Skeletal muscle tissue (tissue), 4 donors: Measurements from ENCODE around the gene KAT14. TPM values are rescaled to one million over a fixed set of nuclear protein-coding genes. Genes with fewer than 3 reads are reported as not detected.

ENCODE experiments used
- H3K27ac ChIP-seq: one replicate; pipeline ENCODE4 v1.7.0; 2013; ENCODE audit warnings: mild to moderate bottlenecking, low read depth, low read length, inconsistent platforms
- H3K27me3 ChIP-seq, 3 donors: one replicate each; pipeline ENCODE4 v1.7.0; 2013; ENCODE audit warnings: low read length in 3 of 3; ENCODE audit not compliant: control insufficient read depth in 3 of 3, insufficient read depth in 3 of 3
- H3K36me3 ChIP-seq, 3 donors: one replicate each; pipeline ENCODE4 v1.7.0; 2013; ENCODE audit warnings: low read length in 3 of 3; ENCODE audit not compliant: control insufficient read depth in 3 of 3, insufficient read depth in 3 of 3
- H3K4me1 ChIP-seq, 3 donors: one replicate each; pipeline ENCODE4 v1.7.0; 2013; ENCODE audit warnings: low read length in 3 of 3, mild to moderate bottlenecking in 3 of 3; ENCODE audit not compliant: control insufficient read depth in 3 of 3, insufficient read depth in 3 of 3
- H3K4me3 ChIP-seq, 3 donors: one replicate each; pipeline ENCODE4 v1.7.0; 2013; ENCODE audit warnings: low read length in 3 of 3
- H3K9ac ChIP-seq, 3 donors: one replicate each; pipeline ENCODE4 v1.7.0; 2013; ENCODE audit warnings: low read length in 3 of 3, mild to moderate bottlenecking in 3 of 3, moderate library complexity in 2 of 3, low read depth in 1 of 3
- H3K9me3 ChIP-seq, 3 donors: one replicate each; pipeline ENCODE4 v1.7.0; 2013; ENCODE audit warnings: low read length in 3 of 3; ENCODE audit not compliant: control insufficient read depth in 3 of 3
- total RNA-seq: library from RNA; depleted of rRNA; stranded (reverse); fragments of >200 nt; gene quantifications from one replicate; pipeline ENCODE4 v1.2.3, GENCODE V29; 2014
- donor health status: Osteomylitis.

KAT14 gene
- total RNA-seq, 1 donor from 2014 or later = 19.8 TPM

- Histone ChIP-seq H3K9ac (no peak overlapping the region), H3K4me1 (peaks cover 3 to 6% (median 6%) of the 10 kb centered on the region in 3 donors), H3K36me3 (peaks cover 7 to 24% (median 10%) of the 10 kb centered on the region in 3 donors), H3K9me3 (no peaks in the 10 kb centered on the region), H3K27ac (no peak overlapping the region), H3K4me3 (no peak overlapping the region), H3K27me3 (no peaks in the 10 kb centered on the region)
These were observed 7.0 kb downstream of the KAT14 start for GRCh38 chr20:18144541-18145099.

DNA sequence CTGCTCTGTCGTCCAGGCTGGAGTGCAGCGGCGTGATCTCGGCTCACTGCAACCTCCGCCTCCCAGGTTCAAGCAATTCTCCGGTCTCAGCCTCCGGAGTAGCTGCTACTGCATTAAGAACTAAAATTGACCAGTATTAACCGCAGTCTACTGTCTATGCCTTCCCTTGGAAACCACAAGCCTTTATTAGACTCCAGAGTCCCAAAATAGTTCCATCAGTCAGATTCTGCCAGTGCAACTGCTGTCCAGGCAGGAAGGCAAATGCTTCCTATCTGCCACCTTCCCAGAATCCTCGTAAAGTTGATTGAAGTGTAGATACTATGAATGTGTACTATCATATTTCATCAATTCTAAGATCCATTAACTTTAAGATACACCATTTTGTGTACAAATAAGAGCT lies 16.7 kb downstream of the KAT14 start:
- no peaks in the 10 kb centered on the region for H3K9me3 ChIP-seq
- no peaks in the 10 kb centered on the region for H3K27me3 ChIP-seq
- peaks cover 0 to 8% (median 5%) of the 10 kb centered on the region in 3 donors for H3K4me1 ChIP-seq
- H3K9ac ChIP-seq = no peak overlapping the region
- H3K4me3 ChIP-seq = no peak overlapping the region
- H3K36me3 ChIP-seq = peaks cover 3 to 33% (median 11%) of the 10 kb centered on the region in 3 donors
- peak overlapping the region; percentile 25 for H3K27ac ChIP-seq

DNA sequence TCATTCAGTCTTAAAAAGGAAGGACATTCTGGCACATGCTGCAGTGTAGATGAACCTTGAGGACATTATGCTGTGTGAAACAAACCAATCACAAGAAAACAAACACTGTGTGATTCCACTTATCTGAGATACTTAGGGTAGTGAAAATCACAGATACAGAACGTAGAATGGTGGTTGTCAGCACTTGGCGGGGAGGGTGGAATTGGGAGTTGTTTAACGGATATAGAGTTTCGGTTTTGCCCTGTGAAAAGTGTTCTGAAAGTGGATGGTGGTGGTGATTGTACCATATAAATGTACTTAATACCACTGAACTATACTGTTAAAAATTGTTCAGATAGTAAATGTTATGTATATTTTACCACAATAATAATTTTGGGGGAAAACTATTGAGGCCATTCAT lies 18.4 kb downstream of the KAT14 start:
- Histone ChIP-seq H3K9me3 (no peaks in the 10 kb centered on the region), H3K36me3 (peaks cover 3 to 34% (median 6%) of the 10 kb centered on the region in 3 donors), H3K4me1 (peaks cover 0 to 8% (median 5%) of the 10 kb centered on the region in 3 donors), H3K27ac (no peak overlapping the region), H3K27me3 (no peaks in the 10 kb centered on the region), H3K9ac (no peak overlapping the region), H3K4me3 (no peak overlapping the region)

DNA sequence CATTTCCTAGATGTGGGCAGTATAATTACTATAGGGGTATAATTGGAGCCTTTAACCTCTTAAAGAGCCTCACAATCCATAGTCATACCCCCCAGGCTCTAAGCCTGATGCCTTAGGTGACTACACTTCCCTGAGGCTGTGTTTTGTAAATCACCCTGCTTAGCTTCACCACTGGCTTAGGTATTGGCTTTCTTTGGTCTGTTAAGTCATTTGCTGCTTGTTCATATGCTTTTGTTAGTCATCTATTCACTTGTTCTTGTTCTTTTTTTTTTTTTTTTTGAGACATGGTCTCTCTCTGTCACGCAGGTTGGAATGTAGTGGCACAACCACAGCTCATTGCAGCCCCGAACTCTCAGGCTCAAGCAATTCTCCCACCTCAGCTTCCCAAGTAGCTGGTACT lies 26.7 kb downstream of the KAT14 start:
- H3K27ac ChIP-seq = no peak overlapping the region
- peaks cover 19 to 37% (median 36%) of the 10 kb centered on the region in 3 donors for H3K36me3 ChIP-seq
- H3K4me3 ChIP-seq = no peak overlapping the region
- no peaks in the 10 kb centered on the region for H3K9me3 ChIP-seq
- no peaks in the 10 kb centered on the region for H3K27me3 ChIP-seq
- peaks cover 3 to 6% (median 5%) of the 10 kb centered on the region in 3 donors for H3K4me1 ChIP-seq
- no peak overlapping the region for H3K9ac ChIP-seq

DNA sequence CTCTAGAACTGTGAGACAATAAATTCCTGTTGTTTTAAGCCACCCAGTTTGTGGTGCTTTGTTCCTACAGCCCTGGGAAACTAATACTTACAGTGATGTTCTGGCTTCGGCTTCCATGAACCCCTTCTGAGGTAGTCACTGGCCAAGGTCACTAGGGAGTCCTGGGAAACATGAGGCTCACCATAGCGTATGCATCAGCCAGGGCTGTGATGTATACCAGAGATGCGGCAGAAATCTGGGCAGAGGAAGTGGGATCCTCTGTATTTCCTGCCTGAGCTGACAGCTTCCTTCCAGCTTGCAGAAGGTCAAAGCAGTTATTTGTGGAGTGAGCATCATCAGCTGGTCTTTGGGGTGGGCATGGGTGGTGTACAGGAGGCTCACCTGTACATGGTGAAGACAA lies 27.9 kb downstream of the KAT14 start:
- Histone ChIP-seq H3K27ac (no peak overlapping the region), H3K36me3 (peaks cover 19 to 41% (median 27%) of the 10 kb centered on the region in 3 donors), H3K9ac (no peak overlapping the region), H3K4me3 (no peak overlapping the region), H3K9me3 (no peaks in the 10 kb centered on the region), H3K27me3 (no peaks in the 10 kb centered on the region), H3K4me1 (peaks cover 8 to 11% (median 9%) of the 10 kb centered on the region in 3 donors)

- peaks cover 8 to 11% (median 9%) of the 10 kb centered on the region in 3 donors for H3K4me1 ChIP-seq
- H3K27me3 ChIP-seq = no peaks in the 10 kb centered on the region
- H3K27ac ChIP-seq = no peak overlapping the region
- H3K36me3 ChIP-seq = peaks cover 19 to 38% (median 26%) of the 10 kb centered on the region in 3 donors
- H3K4me3 ChIP-seq = no peak overlapping the region
- H3K9ac ChIP-seq = no peak overlapping the region
- no peaks in the 10 kb centered on the region for H3K9me3 ChIP-seq
These were observed 28.7 kb downstream of the KAT14 start for GRCh38 chr20:18166241-18166881.

DNA sequence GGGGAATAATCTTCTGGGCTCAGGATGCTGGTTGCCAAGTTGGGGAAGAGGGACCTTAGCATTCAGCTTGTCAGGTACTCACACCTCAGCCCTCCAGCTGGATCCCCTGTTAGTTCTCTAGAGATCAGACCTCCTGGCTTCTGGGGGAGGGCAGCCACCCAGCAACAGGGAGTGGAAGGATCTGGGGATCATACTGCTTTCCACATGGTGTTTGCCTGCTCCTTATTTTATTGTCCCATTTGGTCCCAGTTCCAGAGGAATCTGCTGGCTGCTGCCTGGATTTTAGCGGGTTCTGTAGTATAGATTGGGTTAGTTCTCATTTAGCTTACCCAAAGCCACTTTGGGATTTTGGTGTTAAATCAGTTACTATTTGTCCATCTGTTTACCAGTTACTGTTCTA lies 29.3 kb downstream of the KAT14 start:
- Histone ChIP-seq H3K4me3 (no peak overlapping the region), H3K27me3 (no peaks in the 10 kb centered on the region), H3K4me1 (peaks cover 8 to 11% (median 9%) of the 10 kb centered on the region in 3 donors), H3K9ac (no peak overlapping the region), H3K27ac (no peak overlapping the region), H3K9me3 (no peaks in the 10 kb centered on the region), H3K36me3 (peaks cover 15 to 32% (median 25%) of the 10 kb centered on the region in 3 donors)

DNA sequence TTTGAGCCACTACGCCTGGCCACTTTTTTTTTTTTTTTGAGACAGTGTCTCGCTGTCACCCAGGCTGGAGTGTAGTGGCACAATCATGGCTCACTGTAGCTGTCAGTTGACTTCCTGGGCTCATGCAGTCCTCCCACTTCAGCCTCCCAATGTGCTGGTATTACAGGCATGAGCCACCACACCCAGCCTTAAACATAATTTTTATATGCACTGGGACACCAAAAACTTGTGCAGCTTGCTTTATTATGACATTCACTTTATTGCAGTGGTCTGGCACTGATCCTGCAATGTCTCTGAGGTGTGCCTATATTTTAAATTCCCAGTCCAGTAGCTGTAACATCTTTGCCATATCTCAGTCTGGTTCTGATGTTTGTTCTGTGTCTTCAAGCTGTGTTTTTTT lies 34.7 kb downstream of the KAT14 start:
- Histone ChIP-seq H3K27me3 (no peaks in the 10 kb centered on the region), H3K36me3 (peaks cover 2 to 12% (median 2%) of the 10 kb centered on the region in 3 donors), H3K4me1 (peaks cover 3 to 6% (median 5%) of the 10 kb centered on the region in 3 donors), H3K9me3 (no peaks in the 10 kb centered on the region), H3K9ac (peak overlapping the region in 1 of 3 donors; percentile 40), H3K4me3 (no peak overlapping the region), H3K27ac (no peak overlapping the region)

DNA sequence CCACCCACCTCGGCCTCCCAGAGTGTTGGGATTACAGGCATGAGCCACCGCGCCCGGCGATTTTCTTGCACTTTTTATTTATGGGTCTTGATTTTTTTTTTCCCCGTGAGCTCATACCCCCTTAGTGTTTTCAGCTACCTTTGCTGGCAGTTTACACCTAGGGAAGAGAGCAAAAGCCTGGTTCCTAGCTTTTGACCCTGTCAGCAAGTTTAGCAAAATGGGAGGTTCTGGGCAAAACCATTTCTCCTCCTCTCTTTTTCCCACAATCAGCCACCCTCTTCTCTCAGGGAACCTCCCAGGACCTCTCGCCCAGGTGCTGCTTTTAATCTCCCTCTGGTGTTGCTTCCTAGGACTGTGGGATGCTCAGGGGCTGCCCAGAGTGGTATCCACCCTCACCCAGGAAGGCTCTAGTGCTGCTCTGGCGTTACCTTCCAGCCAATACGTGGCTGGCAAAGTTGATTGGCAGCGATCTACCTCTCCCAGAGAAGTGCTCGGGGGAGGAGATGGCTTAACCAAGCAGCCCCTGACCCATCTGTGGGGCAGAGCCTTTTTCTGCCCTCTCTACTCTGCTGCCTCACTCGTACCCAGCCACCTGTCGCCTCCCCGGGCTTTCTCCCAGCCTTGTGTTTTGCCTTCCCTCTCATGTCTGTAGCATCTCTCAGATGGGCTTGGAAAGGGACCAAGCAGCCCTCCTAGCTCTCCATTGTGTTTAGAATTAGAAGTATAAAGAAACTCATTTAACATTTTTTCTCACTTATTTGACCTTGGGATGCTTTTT lies 37.4 kb downstream of the KAT14 start:
- Histone ChIP-seq H3K9ac (no peak overlapping the region), H3K4me3 (no peak overlapping the region), H3K4me1 (peaks cover 0 to 2% (median under 1%) of the 10 kb centered on the region in 3 donors), H3K27ac (no peak overlapping the region), H3K9me3 (no peaks in the 10 kb centered on the region), H3K27me3 (no peaks in the 10 kb centered on the region), H3K36me3 (peaks cover 2 to 4% (median 4%) of the 10 kb centered on the region in 3 donors)

DNA sequence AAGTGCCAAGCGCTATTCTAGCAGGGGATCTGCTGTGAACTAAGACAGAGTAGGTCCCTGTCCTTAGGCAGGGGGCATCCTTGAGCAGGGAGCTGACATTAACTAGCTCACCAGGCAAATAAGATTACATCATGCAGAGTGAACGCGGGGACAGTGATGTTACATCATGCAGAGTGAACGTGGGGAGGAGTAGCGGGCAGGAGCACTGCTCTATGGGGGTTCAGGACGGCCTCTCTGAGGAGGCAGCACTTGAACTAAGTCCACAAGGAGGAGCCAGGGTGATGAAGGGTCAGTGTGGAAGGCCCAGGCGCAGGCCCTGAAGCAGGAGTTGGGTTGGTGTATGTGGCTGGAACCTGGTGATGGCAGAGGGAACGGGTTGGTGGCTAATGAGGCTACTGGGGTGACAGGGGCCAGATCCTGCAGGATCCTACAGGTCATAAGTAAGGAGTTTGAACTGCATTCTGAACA lies 38.7 kb downstream of the KAT14 start:
- peaks cover 2 to 7% (median 4%) of the 10 kb centered on the region in 3 donors for H3K36me3 ChIP-seq
- H3K4me3 ChIP-seq = no peak overlapping the region

More for the DNA sequence above, 38.7 kb downstream of the KAT14 start:
- Histone ChIP-seq H3K9ac (no peak overlapping the region), H3K27ac (no peak overlapping the region), H3K27me3 (no peaks in the 10 kb centered on the region), H3K9me3 (no peaks in the 10 kb centered on the region), H3K4me1 (no peaks in the 10 kb centered on the region)
